Transverse colon (tissue), 4 donors: ENCODE measurements around the gene PLA2G2D. TPM values are rescaled to one million over a fixed set of nuclear protein-coding genes. Genes with fewer than 3 reads are reported as not detected.
A peak's percentile ranks its signal among the peaks of the same experiment; 100 is the strongest.

ENCODE experiments used
- DNase-seq: peaks from one replicate; pipeline ENCODE4 v3.0.0-alpha.2; 2019
- H3K27ac ChIP-seq, 4 donors: fragments of 200-600 bp; sonication (generic); 2 replicates each; pipeline ENCODE4 v1.5.1; 2016 to 2018; ENCODE audit warnings: inconsistent platforms in 4 of 4
- H3K27me3 ChIP-seq: fragments of 200-600 bp; sonication (generic); 2 replicates; pipeline ENCODE4 v1.5.1; 2017; ENCODE audit warnings: inconsistent platforms
- H3K36me3 ChIP-seq, 4 donors: fragments of 200-600 bp; sonication (generic); 2 replicates each; pipeline ENCODE4 v1.5.1; 2017 to 2019; ENCODE audit warnings: inconsistent platforms in 4 of 4
- H3K4me1 ChIP-seq, 4 donors: fragments of 200-600 bp; sonication (generic); 2 replicates each; pipeline ENCODE4 v1.5.1; 2017 to 2020; ENCODE audit warnings: inconsistent platforms in 4 of 4
- H3K4me3 ChIP-seq, 4 donors: fragments of 200-600 bp; sonication (generic); 1 replicate in 1 of 4; 2 replicates in 3 of 4; pipeline versions ENCODE4 v1.5.1 to v1.6.1; 2017 to 2019; ENCODE audit warnings: inconsistent platforms in 4 of 4
- H3K9me3 ChIP-seq, 2 donors: fragments of 200-600 bp; sonication (generic); 2 replicates each; pipeline ENCODE4 v1.5.1; 2017 to 2019; ENCODE audit warnings: inconsistent platforms in 2 of 2
- EP300 ChIP-seq: sonication (generic); formaldehyde crosslinking; IDR thresholded peaks from one replicate; pipeline ENCODE4 v1.6.1; 2017; ENCODE audit warnings: antibody characterized with exemption, low read depth
- POLR2A ChIP-seq: fragments of 450-650 bp; IDR thresholded peaks from one replicate; pipeline ENCODE4 v1.6.1; 2016; ENCODE audit warnings: antibody characterized with exemption, mild to moderate bottlenecking, moderate library complexity
- POLR2AphosphoS5 ChIP-seq, 3 donors: sonication (generic); formaldehyde crosslinking; IDR thresholded peaks; one replicate each; pipeline ENCODE4 v1.6.1; 2016; ENCODE audit warnings: antibody characterized with exemption in 3 of 3
- WGBS, 2 donors: methylation state at CpG; one replicate each; pipeline ENCODE4 v1.1.5; 2018; ENCODE audit warnings: low coverage in 1 of 2; 5-methylcytosine and 5-hydroxymethylcytosine counted together
- in situ Hi-C, 4 donors: fragments of 200-750 bp; cut with MboI; loops; one replicate each; pipeline versions ENCODE4 v1.15.0 to v1.15.1; 2017; ENCODE audit warnings: low sequenced_read_pairs in 3 of 4, low pct_ligation_motif_present in 1 of 4, low pct_unique_long_range_greater_than_20kb in 1 of 4
- intact Hi-C: fragments of 100-400 bp; cut with DNase I; formaldehyde crosslinking; loops from one replicate; pipeline ENCODE4 v1.15.1; 2023; ENCODE audit warnings: low total_unique reads
- total RNA-seq, 4 donors: library from RNA; depleted of rRNA; stranded (reverse); fragments of >200 nt; gene quantifications; one replicate each; pipeline ENCODE4 v1.1.0, GENCODE V29; 2016
- TF ChIP-seq, protein P1 (sequence below), 5 experiments: fragments of 200-600 bp in 3 of 5; fragments of 450-650 bp in 2 of 5; sonication (generic) in 3 of 5; IDR thresholded peaks; 1 replicate in 2 of 5; 2 replicates in 3 of 5; pipeline ENCODE4 v1.5.1; 2016 to 2017; ENCODE audit warnings: antibody characterized with exemption in 5 of 5, inconsistent platforms in 3 of 5, mild to moderate bottlenecking in 2 of 5, moderate library complexity in 1 of 5

PLA2G2D gene
- total RNA-seq, 4 donors from 2014 or later: 0.16 TPM; not detected in 3

DNA sequence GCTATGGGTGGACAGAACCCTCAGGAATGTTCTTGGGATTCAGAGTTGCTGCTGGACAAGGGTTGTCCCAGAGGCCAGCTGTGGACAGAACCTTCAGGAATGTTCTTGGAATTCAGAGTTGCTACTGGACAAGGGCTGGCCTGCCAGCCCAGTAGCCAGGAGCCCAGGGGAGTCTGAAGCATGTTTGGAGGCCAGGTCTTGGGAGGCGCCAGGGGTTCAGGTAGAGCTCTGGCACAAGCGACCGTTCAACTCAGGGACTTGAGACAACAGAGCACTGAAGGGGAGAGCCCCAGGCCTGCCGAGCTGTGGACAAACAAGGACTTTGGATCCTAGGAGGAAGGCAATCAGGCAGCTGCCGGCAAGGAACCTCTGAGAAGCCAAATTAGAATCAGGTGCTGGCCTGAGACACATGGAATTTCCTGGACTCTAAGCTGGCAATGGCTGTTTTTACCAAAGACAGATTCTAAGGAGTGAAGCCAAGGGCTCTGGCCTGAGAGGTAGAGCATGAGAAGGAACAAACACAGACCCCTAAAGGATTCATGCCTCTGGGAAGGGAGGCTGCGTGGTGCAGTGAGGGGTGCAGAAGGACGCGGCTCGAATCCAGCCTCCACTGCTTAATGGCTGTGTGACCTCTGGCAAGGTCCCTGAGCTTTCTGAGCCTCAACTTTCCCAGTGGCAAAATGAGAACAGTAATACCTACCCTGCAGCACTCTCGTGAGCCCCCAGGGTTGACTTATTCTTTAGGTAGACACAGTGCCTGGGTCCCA lies 36.0 kb downstream of the PLA2G2D start:
- DNase-seq: peak; percentile 17
- H3K4me3 ChIP-seq: no peak overlapping the region
- in situ Hi-C loops (no loop called here), intact Hi-C loops (no loop called here)
- TF ChIP-seq POLR2AphosphoS5 (IDR thresholded peaks at IDR 0.05) (no peak), POLR2A (no peak), EP300 (no peak)
- TF ChIP-seq, protein P1, sequence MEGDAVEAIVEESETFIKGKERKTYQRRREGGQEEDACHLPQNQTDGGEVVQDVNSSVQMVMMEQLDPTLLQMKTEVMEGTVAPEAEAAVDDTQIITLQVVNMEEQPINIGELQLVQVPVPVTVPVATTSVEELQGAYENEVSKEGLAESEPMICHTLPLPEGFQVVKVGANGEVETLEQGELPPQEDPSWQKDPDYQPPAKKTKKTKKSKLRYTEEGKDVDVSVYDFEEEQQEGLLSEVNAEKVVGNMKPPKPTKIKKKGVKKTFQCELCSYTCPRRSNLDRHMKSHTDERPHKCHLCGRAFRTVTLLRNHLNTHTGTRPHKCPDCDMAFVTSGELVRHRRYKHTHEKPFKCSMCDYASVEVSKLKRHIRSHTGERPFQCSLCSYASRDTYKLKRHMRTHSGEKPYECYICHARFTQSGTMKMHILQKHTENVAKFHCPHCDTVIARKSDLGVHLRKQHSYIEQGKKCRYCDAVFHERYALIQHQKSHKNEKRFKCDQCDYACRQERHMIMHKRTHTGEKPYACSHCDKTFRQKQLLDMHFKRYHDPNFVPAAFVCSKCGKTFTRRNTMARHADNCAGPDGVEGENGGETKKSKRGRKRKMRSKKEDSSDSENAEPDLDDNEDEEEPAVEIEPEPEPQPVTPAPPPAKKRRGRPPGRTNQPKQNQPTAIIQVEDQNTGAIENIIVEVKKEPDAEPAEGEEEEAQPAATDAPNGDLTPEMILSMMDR (IDR thresholded peaks at IDR 0.05): no peak
- no peak overlapping the region for H3K27ac ChIP-seq
- H3K36me3 ChIP-seq: no peaks in the 10 kb centered on the region
- no peaks in the 10 kb centered on the region for H3K27me3 ChIP-seq
- peaks cover 0 to 4% (median 0%) of the 10 kb centered on the region in 4 donors for H3K4me1 ChIP-seq
- H3K9me3 ChIP-seq: no peaks in the 10 kb centered on the region
- WGBS, 2 donors: 75 to 100% methylated on average over 5 to 10 of the region's 10 CpGs

DNA sequence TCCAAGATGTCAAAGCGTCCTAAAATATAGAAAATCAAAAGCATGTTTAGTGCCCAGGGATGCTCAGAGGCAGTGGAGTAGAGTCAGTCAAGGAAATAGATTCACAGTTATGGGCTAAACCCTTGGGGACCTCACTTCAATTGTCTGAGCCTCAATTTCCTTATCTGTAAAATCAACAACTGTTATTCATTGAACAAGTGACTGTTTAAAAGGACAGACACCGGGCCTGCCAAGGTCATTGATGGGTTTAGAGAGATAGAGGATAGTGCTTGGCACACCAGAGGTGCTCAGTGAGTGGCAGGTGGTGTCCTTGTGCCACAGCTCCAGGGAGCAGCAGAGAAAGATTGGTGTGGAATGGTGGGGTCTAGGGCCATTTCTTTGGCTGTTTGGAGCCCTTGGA lies 36.6 kb downstream of the PLA2G2D start:
- in situ Hi-C loops: no loop called here
- no peak overlapping the region for H3K27ac ChIP-seq
- TF ChIP-seq, protein P1 (IDR thresholded peaks at IDR 0.05): no peak
- no peak for TF ChIP-seq POLR2AphosphoS5 (IDR thresholded peaks at IDR 0.05)
- TF ChIP-seq EP300: no peak
- no peak for TF ChIP-seq POLR2A
- no peaks in the 10 kb centered on the region for H3K27me3 ChIP-seq
- H3K9me3 ChIP-seq: no peaks in the 10 kb centered on the region
- H3K4me3 ChIP-seq: no peak overlapping the region
- H3K4me1 ChIP-seq: peaks cover 0 to 4% (median 0%) of the 10 kb centered on the region in 4 donors
- H3K36me3 ChIP-seq: no peaks in the 10 kb centered on the region
- 83% methylated on average over 2 of the region's 2 CpGs; no CpG with 5 or more reads in 1 of the 2 donors for WGBS, 2 donors
- DNase-seq: no peak
- intact Hi-C loops: no loop called here

DNA sequence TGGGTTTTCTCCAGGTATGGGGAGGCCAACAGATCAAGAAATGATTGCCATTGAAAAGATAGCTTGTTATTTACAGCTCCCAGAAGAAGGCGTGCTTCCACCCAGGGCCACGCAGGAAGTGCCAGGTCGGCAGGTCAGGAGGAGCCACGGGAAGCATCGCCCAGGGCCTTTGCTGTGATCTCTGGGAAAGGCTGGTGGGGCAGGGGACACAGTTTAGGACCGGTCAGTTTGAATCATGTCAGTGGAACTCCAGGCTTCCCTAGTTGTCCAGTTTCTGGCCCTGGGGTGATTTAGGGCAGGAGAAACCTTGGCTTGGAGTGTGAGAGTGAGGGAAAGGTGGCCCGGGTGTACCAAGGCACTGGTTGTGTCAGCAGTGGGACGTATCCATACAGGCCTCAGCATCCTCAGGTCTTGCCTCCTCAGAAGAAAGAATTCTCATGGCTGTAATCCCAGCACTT lies 38.0 kb downstream of the PLA2G2D start:
- Histone ChIP-seq H3K27ac (no peak overlapping the region), H3K36me3 (no peaks in the 10 kb centered on the region), H3K9me3 (no peaks in the 10 kb centered on the region), H3K4me1 (peaks cover 0 to 4% (median 0%) of the 10 kb centered on the region in 4 donors), H3K27me3 (no peaks in the 10 kb centered on the region), H3K4me3 (no peak overlapping the region)
- DNase-seq: no peak
- TF ChIP-seq POLR2A (no peak), EP300 (no peak), POLR2AphosphoS5 (IDR thresholded peaks at IDR 0.05) (no peak)
- TF ChIP-seq, protein P1 (IDR thresholded peaks at IDR 0.05): no peak
- intact Hi-C loops (no loop called here), in situ Hi-C loops (no loop called here)
- 66% methylated on average over 8 of the region's 8 CpGs; no CpG with 5 or more reads in 1 of the 2 donors for WGBS, 2 donors

DNA sequence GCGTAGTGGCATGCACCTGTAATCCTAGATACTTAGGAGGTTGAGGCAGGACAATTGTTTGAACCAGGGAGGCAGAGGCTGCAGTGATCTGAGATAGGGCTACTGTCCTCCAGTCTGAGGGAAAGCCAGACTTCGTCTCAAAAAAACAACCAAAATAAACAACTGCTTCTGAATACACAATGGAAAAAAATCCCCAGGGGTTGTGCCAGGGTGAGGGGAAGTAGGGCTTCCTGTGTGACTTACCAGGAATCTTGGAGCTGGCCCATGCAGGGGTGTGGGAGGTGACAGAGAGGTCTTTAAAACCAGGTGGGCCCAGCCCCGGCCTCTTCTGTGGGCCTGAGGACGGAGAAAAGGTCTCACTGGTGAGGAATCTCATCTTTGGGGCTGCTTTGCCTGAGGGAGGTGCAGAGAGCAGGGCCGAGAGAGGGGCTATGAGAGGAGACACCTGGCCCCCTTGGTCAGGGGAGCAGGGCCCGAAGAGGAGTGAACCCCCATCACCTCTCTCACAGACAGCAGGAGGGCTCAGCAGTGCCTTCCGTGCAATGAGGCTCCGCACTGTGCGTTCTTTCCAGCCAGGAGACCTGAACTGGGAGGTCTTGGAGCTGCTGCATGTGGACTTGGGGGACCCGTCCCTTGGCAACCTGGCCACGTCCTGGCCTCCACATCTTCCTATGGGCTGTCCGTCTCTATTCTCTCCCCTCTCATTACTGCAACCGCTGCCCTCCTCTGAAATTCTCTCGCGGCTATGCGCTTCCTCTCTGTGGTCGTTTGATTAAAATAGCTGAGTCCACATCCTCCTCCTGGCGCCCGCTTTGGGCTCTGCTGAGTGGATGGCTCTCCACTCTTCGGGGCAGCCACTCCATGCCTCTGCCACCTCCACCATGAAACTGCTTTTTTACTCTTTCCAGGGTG lies 38.6 kb downstream of the PLA2G2D start:
- no peak overlapping the region for H3K27ac ChIP-seq
- H3K9me3 ChIP-seq: no peaks in the 10 kb centered on the region
- in situ Hi-C loops (no loop called here), intact Hi-C loops (no loop called here)
- H3K36me3 ChIP-seq: no peaks in the 10 kb centered on the region
- no peak for DNase-seq
- TF ChIP-seq, protein P1 (IDR thresholded peaks at IDR 0.05): no peak
- TF ChIP-seq POLR2AphosphoS5 (IDR thresholded peaks at IDR 0.05) (no peak), POLR2A (no peak), EP300 (no peak)
- no peak overlapping the region for H3K4me3 ChIP-seq
- peaks cover 0 to 4% (median 0%) of the 10 kb centered on the region in 4 donors for H3K4me1 ChIP-seq
- no peaks in the 10 kb centered on the region for H3K27me3 ChIP-seq
- 64 to 67% methylated on average over 6 to 20 of the region's 20 CpGs for WGBS, 2 donors
